GM18951 (cell line): ENCODE measurements around the gene STARD7.

Experiments
- POLR2A ChIP-seq: IDR thresholded peaks from 4 replicates; pipeline ENCODE4 v1.6.1; 2011; ENCODE audit warnings: mild to moderate bottlenecking; ENCODE audit not compliant: insufficient read length, insufficient read depth; ENCODE audit errors: extremely low read depth
- in situ Hi-C: fragments of 300-500 bp; cut with MboI; formaldehyde crosslinking; loops from one replicate; pipeline ENCODE4 v1.12.0; 2022; ENCODE audit warnings: low sequenced_read_pairs, mixed read lengths, inconsistent platforms; ENCODE audit not compliant: unreplicated experiment

Gene STARD7

GRCh38 chr2:96208143-96209010 is at the start of gene STARD7:
STARD7 (minus strand) TSS chr2:96208827; CDS start chr2:96208434, 393 bp downstream.
- in situ Hi-C loops: no loop called here
- TF ChIP-seq POLR2A: peak; percentile 95

GRCh38 chr2:96257744-96258143 is 49.1 kb upstream of the STARD7 start:
- in situ Hi-C loops: loop anchor here (25.0 kb wide), 1 partner anchor 245 kb away; no protein-coding TSS in a partner anchor

GRCh38 chr2:96256611-96257113 is 48.0 kb upstream of the STARD7 start:
- no peak for TF ChIP-seq POLR2A
- in situ Hi-C loops: loop anchor here (25.0 kb wide), 1 partner anchor 244 kb away; no protein-coding TSS in a partner anchor

- in situ Hi-C loops: loop anchor here (25.0 kb wide), 1 partner anchor 242 kb away; no protein-coding TSS in a partner anchor
- TF ChIP-seq POLR2A: no peak
Observed at GRCh38 chr2:96254571-96254970, 45.9 kb upstream of the STARD7 start.

- in situ Hi-C loops: loop anchor here (25.0 kb wide), 1 partner anchor 241 kb away; no protein-coding TSS in a partner anchor
- TF ChIP-seq POLR2A: no peak
Observed at GRCh38 chr2:96253006-96253405, 44.4 kb upstream of the STARD7 start.

GRCh38 chr2:96252526-96252925 is 43.9 kb upstream of the STARD7 start:
- in situ Hi-C loops: loop anchor here (25.0 kb wide), 1 partner anchor 240 kb away; no protein-coding TSS in a partner anchor
- TF ChIP-seq POLR2A: no peak

GRCh38 chr2:96251721-96252292 is 43.2 kb upstream of the STARD7 start:
- in situ Hi-C loops: loop anchor here (25.0 kb wide), 1 partner anchor 240 kb away; no protein-coding TSS in a partner anchor
- no peak for TF ChIP-seq POLR2A

- TF ChIP-seq POLR2A: no peak
- in situ Hi-C loops: loop anchor here (25.0 kb wide), 1 partner anchor 238 kb away; no protein-coding TSS in a partner anchor
Observed at GRCh38 chr2:96250188-96250587, 41.6 kb upstream of the STARD7 start.

GRCh38 chr2:96249654-96250053 is 41.0 kb upstream of the STARD7 start:
- no peak for TF ChIP-seq POLR2A
- in situ Hi-C loops: loop anchor here (25.0 kb wide), 1 partner anchor 237 kb away; no protein-coding TSS in a partner anchor

- in situ Hi-C loops: no loop called here
- no peak for TF ChIP-seq POLR2A
Observed at GRCh38 chr2:96248624-96249023, 40.0 kb upstream of the STARD7 start.

- TF ChIP-seq POLR2A: no peak
- in situ Hi-C loops: no loop called here
Observed at GRCh38 chr2:96247896-96248295, 39.3 kb upstream of the STARD7 start.

GRCh38 chr2:96247009-96247408 is 38.4 kb upstream of the STARD7 start:
- TF ChIP-seq POLR2A: no peak
- in situ Hi-C loops: no loop called here

- TF ChIP-seq POLR2A: no peak
- in situ Hi-C loops: no loop called here
Observed at GRCh38 chr2:96245609-96246390, 37.2 kb upstream of the STARD7 start.
